Cortex of kidney (tissue), 1 donor: ENCODE data around the gene OPHN1.

Source experiments
- DNase-seq: peaks from one replicate; lab custom pipeline; 2025; lab: John Stamatoyannopoulos, UW

Gene OPHN1

DNA sequence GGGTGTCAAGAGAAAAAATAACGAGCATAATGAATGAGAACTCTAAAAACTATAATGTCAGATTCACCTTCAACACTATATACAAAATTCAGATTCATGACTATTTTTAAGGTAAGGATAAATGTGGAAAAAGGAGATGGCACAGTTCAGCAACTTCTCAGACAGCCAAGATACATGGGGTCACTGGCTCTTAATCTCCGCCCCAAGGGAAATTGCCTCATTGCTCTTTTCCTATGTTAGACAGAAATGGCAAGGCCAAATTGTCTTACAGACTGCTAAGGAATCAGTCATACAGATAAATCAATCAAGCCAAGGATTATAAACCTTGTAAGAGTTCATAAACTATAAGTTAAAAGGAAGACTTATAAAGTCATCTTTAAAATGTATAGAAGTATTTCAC lies 183.4 kb downstream of the OPHN1 start:
- DNase-seq = no peak

DNA sequence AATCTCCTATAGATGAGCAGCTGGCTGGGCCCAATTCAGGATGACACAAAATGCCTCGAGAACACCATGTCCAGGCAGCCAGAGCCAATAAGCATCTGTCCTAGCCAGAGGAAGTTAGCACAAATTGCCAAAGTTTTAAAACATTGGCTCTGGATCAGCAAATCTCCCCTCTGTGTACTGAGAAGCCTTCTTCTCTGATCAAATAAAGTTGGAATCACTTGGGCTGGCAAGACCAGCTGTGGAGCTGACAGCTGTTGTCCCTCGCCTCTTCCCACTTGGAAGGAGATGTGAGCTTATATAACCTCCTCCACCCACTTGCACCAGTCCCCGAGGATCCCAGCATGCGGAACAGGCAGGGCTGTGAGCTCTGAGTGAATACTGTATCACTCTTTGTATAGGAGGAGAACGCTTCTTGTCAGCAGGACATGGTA lies 183.9 kb downstream of the OPHN1 start:
- DNase-seq = no peak

DNA sequence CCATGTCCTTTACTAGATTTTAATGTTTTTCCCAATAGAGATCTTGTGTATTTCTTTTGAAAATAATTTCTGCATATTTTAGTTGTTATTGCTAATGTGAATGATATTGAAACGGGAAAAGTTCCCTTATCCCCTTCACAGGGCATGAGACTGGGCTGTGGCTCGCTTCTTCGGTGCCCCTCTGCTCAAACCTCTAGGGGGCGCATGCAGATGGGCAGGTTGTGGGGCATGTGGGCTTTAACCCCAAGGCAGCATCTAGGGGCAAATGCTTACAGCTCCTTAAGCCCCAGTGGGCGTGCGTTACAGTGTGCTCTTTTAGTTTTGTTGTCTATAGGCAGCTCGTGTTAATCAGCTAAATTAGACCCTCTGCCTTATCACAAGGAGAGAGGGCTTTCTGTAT lies 194.7 kb downstream of the OPHN1 start:
- DNase-seq = no peak

DNA sequence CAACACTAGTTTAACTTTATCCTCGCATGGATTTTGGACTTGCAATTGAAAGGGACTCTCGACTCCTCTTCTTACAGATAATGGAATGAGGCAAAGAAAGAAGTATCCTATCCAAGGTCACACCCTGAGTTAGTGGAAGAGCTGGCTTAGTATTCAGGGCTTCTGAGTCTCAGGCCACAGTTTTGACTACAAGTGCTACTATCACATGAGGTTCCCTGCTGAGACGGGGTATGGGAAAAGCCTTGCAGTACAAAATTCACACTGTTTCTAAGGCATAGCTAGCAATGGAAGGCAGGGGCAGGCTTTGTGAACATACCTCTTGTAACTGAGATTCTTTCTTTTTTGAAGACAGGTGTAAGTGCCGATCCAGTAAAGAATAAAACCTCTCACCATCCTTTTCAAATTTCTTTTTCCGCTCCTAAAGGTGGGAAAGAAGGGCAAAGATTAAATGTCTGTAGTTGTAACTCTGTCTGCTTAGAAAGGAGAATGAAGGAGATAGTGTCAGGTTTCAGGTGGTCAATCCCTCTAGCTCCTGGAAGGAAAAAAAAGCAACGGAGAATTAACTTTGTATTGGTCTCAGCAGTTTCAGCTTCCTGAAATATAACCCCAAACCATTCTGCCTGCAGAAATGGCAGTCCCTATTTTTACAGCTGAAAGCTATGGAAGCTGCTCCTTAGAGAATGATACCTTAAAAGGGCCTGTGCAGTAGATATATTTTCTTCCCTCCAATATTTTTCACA lies 199.0 kb downstream of the OPHN1 start:
- no peak for DNase-seq

DNA sequence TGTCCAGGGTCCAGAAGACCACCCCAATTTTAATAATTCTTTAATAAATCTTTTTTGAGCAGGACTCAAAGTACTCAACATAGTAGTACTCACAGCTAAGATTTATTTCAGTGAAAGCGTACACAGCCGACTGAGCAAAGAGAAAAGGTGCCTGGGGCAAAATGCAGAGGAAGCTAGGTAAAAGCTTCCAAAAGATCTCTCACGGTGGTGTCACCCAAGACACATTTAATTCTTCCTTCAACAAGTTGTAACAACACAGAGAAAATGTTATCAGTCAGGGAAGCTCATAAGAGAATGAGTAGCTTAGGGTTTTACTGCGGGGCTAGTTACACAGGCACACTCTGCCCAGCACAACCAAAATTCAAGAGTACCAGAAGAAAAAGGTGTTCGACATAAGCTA lies 201.1 kb downstream of the OPHN1 start:
- no peak for DNase-seq

DNA sequence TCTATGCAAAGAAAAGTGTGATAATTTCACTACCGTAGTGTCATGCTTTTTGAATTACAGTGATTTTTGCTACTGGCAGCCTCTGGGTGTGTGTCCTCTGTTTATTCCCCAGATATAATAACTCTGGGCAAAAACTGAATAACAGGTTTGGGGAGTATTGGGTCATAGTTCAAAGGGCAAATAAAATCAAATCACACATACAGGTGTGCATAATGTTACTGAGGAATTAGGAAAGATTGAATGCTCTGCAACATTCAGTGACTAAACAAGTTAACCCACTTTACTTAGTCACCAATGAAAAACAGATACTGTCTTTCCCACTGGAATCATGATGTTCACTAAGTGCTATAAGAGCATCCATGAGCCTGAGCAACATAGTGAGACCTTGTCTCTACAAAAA lies 224.3 kb downstream of the OPHN1 start:
- no peak for DNase-seq

DNA sequence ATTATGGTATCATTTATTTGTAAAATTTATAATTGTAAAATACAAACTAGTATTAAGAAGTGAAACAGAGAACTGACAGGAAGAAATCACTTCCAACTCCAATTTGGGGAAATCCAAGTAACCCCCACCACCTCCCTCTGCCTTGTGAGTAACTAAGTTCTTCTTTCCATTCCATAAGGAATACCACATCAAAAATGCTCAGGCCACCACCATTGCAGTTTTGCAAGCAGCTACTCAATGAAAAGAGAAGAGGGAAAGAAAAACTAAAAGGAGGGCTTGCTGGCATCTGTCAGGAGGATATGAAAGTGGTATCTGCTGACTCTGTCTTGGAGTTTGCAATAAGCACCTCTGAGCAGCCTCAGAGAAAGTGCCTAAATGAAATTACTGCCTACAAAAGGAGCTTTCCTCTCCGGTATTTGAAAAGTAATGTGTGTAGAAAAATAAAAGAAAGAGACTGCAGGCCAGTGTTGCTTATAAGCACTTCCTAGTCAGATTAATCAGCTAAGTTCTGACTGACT lies 228.7 kb downstream of the OPHN1 start:
- no peak for DNase-seq

DNA sequence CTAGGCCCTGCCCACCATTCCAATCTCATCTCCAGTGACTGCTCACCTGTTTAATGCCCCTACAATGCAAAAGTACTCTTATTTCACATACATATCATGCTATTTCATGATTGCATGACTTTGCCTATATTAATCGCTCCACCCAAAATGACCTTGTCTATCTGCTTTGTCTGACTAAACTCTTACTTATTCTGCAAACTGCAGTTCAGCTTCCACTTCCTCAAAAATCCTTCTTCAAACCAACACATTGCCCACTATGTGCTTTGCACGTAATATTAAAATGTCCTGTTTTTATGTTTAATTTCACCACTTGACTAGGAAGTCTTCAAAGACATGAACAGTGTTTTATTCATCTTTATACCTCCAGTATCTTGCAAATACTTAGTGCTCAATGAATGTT lies 229.6 kb downstream of the OPHN1 start:
- DNase-seq = no peak

DNA sequence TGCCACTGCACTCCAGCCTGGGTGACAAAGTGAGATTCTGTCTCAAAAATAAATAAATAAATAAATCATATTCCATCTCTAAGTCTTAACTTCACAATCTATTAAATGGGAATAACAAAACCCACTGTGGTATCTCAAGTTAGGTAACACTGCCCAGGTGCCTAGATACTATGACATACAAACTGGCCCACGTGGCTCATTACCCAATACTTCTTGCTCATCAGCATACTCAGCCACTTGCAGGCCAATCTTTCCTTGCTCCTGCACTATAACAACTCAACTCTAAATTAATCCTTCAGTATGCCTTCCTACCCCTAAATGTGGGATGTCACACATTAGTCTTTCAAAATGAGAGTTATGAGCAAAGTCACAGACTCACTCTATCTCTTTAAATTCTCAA lies 230.1 kb downstream of the OPHN1 start:
- DNase-seq = no peak

DNA sequence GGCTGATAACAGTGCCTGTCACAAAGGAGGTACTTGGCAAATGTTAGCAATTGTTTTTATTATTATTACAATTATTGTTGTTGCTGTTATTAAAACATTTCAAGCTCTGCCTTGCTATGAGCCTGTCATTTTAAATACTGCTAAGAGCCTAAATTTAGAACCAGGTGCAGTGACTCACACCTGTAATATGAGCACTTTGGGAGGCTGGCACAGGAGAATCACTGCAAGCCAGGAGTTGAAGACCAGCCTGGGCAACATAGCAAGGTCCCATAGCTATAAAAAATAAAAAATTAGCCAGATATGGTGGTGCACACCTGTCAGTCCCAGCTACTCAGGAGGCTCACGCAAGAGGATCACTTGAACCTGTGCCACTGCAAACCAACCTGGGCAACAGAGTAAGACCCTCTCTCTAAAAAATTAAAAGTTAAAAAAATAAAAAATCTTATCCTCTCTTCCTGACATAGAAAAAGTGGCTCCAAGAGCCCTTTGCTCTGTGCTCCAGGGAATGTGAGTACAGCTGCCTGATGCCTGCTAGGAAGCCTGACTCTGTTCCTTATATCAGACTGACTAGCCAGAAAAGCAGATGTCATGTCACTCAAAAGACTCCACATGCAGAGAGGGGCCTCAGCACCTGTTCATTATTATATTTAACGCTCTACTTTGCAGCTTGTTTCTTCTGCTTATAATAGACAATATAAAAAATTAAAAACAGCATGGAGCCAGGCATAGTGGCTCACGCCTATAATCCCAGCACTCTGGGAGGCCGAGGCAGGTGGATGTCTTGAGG lies 234.0 kb downstream of the OPHN1 start:
- no peak for DNase-seq

DNA sequence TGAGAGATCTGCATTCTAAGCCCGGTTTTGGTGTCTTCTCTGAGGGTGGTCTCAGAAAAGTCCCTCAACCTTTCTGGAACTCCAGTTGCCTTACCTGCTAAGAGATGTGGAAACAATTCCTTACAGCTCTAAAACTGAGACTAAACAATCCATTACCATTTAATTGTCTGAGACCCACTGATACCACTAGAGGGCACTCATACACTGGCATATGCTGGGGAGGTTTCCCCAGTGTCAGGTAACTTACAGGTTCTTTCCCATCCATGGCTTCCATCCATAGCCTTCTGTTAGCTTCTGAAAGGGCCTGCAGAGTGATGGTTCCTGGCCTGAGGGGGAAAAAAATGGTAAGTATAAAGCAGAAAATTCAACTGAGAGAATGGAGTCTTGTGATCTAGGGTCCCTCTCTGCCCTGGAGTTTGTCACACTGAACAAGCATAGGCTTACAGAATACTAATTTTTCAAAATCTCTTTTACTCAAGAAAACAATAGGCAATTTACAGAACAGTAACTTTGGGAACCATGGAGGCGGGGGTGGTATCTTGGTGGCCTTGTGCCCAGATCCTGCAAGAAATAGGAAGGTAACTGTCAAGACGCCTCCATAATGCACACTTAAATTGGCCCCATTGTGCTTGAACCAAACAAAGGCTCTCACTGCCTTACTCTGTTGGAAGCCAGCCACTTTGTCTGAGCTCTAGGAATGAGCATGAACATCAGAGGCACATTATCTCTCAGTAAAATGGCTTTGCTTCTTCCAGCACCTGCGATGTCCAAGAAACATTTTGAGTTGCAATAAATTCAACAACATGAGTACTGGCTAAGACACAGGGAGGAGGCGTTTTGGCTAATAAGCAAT lies 236.1 kb downstream of the OPHN1 start:
- no peak for DNase-seq

DNA sequence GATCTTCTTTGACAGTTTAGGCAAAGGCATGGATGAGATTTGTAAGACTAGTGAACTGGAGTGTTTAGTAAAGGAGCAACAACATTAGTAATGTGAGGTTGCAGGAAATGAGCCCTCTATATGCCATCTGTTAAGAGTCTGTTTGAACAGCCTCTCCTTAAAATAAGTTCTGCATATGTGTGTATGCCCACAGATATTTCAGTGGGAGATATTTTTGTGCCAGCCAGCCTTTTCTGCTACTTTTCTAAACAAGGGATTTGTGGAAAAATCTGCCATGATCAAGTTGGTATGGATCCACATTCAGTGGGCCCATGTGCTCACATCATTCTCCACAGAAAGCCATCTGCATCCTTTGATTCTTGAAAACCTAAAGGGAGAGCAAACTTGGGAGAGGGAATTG lies 237.7 kb downstream of the OPHN1 start:
- DNase-seq = no peak

DNA sequence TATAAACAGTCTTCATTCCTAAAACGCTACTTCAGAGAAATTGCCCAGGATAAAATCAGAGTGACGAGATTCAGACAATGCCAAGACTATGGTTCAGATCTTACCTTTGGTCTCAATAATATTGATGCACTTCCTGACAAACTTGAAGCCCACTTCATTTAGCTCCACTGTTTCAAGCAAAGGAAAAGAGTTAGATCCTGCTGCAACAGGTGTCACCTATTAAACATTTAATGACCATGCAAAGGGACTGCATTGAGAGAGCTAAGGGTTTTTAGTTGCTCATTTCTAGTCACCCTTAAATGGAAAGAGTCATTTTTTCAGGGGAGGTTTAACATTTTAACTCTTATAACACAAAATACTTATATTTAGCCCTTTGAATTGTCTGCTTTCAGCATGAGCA lies 239.5 kb downstream of the OPHN1 start:
- no peak for DNase-seq

DNA sequence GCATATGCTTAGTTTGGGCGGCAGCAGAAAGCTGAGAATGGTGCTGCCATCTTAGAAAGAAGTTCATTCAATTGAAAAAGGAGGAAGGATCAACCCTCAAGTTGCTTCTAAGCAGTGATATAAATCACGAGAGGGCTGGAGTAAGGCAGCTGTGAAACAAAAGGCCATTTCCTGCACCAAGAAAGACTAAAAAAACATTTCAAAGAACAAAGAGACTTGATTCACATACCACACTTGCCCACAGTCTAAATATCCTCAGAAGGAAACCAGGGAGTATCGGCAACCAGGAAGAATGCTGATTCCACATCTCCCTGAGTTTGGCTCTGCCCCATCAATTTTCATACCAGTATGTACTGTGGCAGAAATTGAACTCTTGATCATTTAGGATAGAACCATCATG lies 240.1 kb downstream of the OPHN1 start:
- no peak for DNase-seq

DNA sequence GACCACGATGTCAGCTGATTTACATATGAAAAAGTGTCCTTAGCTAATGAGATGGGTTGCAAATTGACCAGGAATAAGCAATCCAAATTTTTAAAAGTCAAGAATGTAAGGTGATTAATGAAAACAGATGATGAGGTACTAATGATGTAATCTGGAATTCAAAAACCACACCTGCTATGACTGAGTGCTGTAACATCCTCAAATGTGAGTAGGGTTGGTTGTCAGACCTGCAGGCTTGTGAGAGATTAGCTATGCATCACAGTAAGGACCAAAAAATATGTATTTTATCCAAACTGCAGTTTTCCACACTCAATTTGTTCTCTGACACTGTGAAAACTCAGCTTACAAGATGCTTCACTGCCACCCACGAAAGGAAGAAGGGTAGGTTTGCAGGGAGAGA lies 242.5 kb downstream of the OPHN1 start:
- DNase-seq = no peak

DNA sequence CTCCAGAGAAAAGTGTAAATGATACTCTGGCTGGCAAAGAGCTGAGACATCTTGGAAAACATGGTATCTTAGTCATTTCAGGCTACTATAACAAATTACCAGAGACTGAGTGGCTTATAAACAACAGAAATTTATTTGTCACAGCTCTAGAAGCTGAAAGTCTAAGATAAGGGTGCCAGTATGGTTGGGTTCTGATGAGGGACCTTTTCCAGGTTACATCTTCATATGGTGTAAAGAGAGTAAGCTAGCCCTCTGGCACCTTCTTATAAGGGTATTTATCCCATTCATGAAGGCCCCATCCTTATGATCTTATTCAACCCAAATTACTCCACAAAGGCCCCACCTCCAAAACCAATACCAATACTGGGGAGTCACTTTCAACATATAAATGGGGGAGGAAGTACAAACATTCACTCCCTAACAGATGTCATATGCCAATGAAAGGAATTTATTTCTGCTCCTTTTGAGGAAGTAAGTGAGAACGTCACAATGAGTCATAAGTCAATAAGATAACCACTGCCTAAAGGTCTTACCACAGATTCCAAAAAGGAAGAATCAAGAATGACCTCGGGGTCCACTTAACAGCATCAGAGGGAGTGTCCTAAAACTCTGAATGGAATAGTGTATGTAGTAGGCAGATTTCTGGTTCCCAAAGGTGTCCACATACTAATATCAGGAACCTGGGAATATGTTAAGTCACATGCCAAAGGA lies 246.6 kb downstream of the OPHN1 start:
- no peak for DNase-seq

DNA sequence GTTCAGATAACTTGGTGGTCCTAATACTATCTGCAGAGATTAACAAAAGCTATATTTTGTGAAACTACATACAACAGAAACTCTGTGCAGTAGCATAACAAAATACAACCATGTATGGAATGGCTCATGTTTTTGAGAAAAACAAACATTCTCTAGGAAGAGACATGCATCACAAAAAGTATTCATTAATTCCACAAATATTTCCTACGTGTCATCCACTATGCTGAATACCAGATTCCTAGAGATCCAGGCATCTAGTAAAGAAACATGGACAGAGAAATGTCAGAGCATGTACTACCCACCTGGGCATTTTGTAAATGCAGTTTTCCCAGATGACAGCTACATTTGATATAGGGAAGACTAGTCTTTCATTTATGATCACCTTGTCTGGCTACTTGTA lies 248.1 kb downstream of the OPHN1 start:
- no peak for DNase-seq

DNA sequence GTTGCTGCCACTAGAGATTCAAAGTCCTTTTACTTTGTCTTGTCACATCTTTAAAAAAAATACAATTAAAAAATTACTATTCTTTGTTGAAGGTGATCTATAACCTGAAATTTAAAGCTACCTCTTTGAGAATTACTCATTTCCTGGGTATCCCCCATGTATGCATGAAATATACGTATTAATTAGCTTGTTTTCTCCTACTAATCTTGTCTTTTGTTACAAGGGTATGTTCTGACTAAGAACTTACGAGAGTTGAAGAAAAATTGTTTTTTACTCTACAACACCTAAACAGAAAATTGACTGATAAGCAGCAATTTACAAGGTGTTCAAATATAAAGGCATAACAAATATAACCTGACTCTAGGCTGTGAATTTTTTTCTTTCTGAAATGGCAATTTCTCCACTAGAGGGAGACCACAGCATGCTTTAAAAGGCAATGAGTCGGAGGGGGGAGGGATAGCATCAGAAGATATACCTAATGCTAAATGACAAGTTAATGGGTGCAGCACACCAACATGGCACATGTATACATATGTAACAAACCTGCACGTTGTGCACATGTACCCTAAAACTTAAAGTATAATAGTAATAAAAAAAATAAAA lies 249.6 kb downstream of the OPHN1 start:
- no peak for DNase-seq

DNA sequence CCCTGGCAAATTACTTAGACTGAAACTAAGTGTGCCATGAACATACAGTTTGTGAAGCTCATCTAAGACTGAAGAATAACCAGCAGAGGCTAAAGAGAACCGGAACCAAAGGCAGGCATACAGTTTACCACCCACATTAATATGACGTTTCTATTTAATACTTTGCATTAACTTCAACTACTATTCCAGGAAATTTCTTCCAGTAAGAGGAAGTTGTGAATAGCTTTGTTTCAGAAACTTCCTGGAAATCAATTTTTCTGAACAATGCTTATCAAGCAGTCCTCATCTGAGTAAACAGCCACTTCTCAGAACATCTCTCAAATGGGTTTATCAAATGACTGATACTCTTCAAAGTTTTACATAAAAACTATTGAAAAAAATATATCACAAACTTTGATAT lies 252.7 kb downstream of the OPHN1 start:
- DNase-seq = no peak

DNA sequence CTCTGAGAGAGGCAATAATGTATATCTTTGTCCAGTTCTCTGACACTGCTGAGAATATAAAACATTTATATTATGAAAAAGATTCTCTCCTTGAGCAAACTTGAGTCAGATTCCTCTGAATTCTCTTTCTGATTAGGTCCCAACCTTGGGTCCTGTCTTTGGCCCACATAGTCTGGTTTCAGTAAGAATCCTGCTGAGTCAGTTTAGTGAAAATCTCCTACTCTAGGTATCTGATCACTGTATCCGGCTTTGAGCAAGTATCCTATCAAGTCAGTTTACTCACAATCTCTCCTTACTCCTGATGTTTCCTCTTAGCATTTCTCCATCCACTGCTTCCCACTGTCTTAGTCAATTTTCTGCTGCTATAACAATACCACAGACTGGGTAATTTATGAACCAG lies 253.9 kb downstream of the OPHN1 start:
- DNase-seq = no peak

DNA sequence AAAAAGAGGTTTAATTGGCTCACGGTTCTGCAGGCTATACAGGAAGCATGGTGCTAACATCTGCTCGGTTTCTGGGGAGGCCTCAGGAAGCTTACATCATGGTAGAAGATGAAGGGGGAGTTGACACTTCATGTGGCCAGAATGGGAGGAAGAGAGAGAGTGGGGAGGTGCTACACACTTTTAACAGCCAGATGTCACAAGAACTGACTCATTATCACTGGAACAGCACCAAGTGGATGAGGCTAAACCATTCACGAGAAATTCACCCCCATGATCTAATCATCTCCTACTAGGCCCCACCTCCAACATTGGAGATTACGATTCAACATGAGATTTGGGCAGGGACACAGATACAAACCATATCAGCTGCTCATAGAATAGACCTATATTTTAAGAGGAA lies 255.8 kb downstream of the OPHN1 start:
- DNase-seq = no peak
